Measurements from ENCODE around the gene DNAI1.

Gene DNAI1

DNA sequence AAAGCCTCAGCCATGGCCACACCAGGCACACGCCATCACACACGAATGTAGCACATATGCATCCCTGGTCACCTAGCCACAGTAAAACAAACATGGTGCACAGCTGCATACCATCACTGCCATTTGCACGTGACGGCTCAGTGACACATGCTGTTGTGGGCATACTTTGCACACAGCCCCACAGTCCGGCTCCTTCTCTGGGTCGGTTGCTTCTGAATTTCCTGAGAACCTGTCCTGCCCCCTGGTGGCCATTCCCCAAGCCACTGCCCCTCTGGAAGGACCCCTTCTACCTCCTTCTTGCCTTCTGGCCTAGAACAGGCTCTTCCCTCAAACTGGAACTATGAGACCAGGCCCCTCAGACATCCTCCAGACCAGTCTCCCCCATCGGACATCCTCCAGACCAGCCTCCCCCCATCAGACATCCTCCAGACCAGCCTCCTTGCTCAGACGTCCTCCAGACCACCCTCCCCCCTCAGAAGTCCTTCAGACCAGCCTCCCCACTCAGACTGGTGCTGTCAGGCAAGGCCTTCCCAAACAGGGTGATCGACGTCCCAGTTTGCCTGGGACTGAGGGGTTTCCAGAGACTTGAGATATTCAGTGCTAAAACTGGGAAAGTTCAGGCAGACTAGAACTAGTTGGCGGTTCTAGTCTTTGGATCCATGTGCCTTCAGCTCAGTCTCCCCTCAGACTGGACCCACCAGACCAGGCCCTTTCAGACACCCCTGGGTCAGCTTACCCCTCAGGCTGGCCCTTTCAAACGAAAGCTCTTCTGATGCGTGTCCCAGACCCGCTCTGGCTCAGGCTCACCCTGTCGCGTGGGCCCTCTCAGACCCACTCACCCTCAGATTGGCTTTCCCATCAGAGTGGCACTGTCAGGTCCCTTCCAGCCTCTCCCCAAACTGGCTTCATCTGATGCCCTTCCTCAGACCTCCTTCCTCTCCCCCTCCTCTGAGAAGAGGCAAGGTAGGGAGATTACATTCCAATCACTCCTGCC is 88.5 kb downstream of the DNAI1 start:
- DNase-seq = no peak

DNA sequence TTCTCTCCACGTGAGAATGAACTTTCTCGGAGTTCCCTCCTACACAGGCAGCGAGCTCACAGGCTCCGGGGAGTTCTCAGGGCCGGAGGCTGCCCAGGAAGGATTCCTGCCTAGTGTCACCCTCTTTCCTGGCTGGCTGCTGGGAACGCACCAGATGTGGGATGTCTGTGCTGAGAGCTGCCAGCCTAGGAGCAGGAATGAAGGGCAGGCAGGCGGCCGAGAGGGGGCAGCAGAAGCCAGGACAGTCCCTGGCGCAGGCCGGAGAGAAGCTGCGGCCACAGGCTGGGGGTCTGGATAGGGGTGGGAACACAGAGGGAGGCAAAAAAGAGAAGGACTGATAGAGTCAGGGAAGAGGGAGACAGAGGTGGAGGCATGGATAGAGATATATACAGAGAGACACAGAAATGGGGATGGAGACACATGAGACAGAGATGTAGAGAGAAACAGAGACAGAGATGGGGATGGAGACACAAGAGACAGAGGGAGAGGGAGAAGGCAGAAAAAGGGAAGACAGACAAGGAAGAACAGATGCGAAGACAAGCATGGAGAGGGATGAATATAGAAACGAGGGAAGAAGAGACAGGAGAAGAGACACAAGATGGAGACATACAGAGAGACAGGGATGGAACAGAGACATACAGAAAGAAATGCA is 89.5 kb downstream of the DNAI1 start:
- no peak for DNase-seq

GRCh38 chr9:34549407-34549732 is 90.8 kb downstream of the DNAI1 start:
- DNase-seq = no peak

DNA sequence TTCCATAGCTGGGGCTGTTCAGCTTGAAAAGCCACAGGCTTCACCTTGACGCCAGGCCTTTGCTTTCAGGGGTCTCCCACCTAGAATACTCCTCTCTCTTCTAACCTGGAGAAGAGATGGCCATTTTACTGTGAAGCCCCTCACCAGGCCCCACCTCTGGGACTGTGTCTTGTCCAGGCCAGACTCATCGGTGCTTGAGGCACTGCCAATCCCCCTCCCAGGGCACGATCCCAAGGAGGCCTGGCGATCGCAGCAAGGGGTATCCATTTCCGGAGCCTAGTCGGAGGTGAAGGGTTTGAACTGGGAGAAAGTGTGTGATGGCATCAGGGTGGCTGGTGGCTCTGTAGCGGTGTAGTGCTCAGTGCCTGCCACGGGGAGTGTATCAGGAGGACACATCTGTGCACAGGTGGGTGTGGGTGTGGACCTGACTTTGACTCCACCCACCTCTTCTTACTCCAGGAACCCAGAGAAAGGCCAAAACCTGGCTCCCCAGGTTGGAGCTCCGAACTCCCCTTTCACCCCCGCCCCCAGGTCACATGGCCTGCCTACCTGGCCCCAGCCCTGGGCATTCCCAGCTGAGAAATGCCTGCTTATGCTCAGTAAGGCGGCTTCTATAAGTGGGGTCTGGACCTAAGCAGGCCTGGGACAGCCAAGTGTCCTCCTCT is 91.5 kb downstream of the DNAI1 start:
- DNase-seq = no peak

DNA sequence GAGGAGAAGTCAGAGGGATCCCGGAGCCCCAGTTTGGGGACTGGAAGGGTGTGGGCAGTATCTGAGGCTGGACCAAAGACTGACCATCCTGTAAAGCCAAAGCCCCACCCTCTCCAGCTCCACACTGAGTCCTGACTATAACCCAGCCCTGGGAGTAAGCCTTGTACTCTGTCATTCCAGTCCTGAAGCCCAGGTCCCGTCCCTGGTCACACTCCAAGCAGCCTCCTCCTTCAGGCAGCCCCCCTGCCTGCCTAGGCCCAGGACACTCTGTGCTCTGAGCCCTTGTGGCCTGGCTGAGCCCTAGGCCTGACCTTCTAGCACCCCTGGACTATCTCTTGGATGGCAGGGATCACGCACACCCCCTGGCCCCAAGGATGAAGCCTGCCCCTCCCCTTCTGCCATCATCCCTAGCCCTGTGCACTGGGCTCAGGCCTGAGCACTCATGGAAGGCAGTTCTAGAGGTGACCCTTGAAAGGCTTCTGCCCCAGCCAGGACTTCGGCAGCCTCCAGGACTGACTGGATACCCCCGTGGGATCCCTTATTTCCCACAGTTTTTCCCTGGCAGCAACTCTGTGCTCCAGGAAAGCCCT is 92.2 kb downstream of the DNAI1 start:
- no peak for DNase-seq

DNA sequence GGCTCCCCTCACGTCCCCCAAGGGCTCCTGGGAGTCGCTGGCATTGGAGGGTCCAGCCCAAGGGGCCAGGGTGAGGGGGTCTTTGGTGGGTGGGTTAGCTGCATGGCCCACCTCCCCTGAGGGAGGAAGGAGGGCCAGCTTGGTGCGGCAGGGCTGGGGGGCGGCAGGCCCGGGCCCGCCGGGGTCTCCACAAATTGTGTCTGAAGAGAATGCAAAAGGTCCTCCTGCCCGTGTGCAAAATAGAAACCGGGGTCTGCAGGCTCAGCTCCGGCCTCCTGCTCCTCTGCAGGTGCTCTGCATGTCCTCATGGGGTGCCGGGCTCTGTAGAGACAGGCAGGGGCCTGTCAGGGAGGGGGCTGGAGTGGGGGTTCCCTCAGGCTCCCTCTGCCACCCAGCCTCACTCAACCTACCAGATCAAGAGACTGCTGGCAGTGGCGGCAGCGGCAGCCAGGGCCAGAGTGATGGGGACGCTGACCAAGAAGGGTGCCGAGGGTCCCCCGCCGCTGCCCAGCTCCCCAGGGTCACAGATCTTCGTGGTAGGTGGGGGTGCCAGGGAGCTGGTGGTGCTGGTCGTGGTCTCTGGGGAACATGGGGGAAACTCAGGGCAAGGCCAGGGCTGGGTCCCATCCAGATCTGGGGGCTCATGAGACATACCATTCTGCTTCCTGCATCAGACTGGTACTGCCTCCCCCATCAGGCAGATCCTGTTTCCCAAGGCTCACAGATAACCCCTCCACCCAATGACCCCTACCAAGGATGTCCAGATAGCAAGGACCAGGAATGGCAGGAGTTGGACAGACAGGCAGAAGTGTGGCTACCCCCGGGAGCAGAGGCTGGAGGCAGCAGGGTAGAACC is 93.4 kb downstream of the DNAI1 start:
- no peak for DNase-seq

DNA sequence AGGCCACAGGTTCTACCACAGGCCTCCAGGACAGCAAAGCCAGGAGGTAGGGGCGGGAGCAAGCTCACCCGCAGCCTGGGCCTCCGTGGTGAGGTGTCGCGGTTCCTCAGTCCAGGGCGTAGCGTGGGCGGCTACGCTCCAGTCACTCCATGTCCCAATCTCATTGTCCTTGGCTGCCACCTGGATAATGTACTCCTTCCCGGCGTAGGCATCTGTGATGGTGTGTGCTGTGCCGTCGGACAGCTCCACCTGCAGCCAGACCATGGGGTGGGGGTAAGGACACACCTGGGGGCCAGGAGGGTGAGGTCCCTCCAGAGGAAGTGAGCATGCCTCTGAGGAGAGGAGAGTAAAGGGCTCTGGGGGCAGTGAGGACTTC is 94.0 kb downstream of the DNAI1 start:
- DNase-seq = no peak

DNA sequence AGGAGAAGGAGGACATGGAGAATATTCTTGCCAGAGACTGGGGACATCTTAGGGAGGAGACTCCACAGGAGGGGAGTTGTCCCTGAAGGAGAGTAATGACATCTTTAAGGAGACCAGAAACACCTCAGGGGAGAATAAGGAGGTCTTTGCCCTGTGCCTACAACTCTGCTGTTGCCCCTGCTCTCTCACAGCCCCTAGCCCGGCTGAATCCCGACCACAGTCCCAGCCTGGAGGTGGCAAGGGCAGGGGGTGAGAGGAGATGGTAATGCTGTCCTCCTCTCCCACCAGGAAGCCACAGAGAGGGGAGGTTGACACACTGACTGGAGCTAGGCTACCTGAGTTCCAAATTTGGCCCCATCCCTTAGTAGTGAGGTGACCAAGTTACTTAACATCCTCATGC is 94.4 kb downstream of the DNAI1 start:
- DNase-seq = no peak

GRCh38 chr9:34553511-34554021 is 95.0 kb downstream of the DNAI1 start:
- DNase-seq = no peak

GRCh38 chr9:34554211-34555001 is 95.8 kb downstream of the DNAI1 start:
- no peak for DNase-seq

- no peak for DNase-seq
Measured at GRCh38 chr9:34555002-34555348, 96.4 kb downstream of the DNAI1 start.

- no peak for DNase-seq
Measured at GRCh38 chr9:34555500-34555899, 96.9 kb downstream of the DNAI1 start.

DNA sequence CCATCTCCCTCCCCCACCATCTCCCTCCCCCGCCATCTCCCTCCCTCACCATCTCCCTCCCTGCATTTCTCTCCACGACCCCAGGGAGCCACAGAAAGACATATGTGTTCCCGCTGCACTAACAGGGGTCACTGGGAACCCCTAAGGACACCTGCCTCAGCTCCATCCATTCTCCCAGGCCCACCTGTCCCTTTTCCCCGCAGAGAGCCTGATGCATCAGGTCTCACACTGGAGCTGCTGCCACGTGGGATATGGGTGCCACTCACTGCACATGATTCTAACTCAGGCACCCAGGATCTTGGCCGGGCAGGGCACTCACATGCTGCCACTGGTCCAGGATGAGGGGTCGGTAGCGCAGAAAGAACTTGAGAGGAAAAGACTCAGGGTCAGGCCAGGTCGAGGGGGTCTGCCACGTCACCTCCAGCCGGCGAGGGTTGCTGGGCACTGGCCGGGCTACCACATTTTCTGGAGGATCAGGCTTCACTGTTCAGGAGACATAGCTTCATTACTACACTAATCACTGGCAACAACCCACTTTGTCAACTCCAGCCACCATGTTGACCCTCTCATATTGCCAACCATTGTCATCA is 97.4 kb downstream of the DNAI1 start:
- DNase-seq = no peak

GRCh38 chr9:34556949-34557348 is 98.3 kb downstream of the DNAI1 start:
- DNase-seq = no peak

- no peak for DNase-seq
Measured at GRCh38 chr9:34557426-34558321, 99.1 kb downstream of the DNAI1 start.

GRCh38 chr9:34558364-34558763 is 99.8 kb downstream of the DNAI1 start:
- no peak for DNase-seq

GRCh38 chr9:34558919-34559623 is 100.5 kb downstream of the DNAI1 start:
- DNase-seq = no peak

DNA sequence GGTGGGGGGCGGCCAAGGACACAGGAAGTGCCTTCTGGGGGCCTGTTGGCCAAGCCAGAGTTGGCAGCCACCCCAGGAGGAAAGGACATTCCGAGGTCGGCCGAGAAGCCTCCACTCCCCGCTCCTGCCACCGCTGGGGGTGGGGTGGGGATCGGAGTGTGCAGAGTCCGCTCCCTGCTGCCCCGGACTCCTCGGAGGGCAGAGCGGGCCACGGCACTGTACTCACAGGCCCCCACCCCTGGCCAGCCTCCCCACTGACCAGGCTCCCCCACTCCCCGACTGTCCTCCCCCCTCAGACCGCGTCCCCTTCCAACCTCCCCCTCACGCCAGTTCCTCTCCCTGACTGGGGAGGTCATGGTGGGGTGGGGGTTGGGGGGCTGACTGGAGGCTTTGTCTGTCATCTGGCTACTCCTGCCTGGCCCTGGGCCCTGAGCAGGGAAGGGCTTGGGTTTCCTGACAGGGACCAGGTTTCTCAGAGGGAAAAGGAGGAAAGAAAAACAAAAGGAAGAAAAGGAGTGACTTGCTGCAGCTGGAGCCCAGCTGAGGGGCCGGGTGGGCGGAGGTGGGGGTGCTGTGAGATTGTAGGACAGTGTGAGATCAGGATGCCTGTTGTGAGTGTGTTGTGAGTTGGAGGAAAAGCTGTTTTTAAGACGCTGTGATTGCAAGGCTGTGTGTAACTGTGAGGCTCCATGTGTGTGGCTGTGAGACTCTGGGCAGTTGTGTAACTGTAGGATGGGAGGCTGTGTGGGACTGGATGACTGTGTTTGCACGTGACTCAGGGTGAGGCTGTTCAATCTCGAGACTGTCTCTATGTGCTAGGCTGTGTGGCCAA is 101.2 kb downstream of the DNAI1 start:
- no peak for DNase-seq
